Measurements from ENCODE around the gene CD55.

Gene CD55

GRCh38 chr1:207407655-207408260 is 86.3 kb downstream of the CD55 start:
- no peaks in the 10 kb centered on the region for H3K27me3 ChIP-seq (ENCODE audit: insufficient read depth, poor library complexity, severe bottlenecking)
- DNase-seq (ENCODE audit: low spot score) (no peak), ATAC-seq (ENCODE audit: low read depth) (no peak)
- H3K4me3 ChIP-seq (ENCODE audit: severe bottlenecking), result no peak overlapping the region
- no peaks in the 10 kb centered on the region for H3K9me3 ChIP-seq (ENCODE audit: severe bottlenecking)
- no peak for TF ChIP-seq CTCF (IDR thresholded peaks at IDR 0.05; ENCODE audit: poor library complexity, severe bottlenecking)
- H3K4me1 ChIP-seq (ENCODE audit: insufficient read depth, poor library complexity, severe bottlenecking), result no peaks in the 10 kb centered on the region
- H3K36me3 ChIP-seq (ENCODE audit: low read depth), result no peaks in the 10 kb centered on the region
- no peak overlapping the region for H3K27ac ChIP-seq (ENCODE audit: poor library complexity, severe bottlenecking)
